Endothelial cell of umbilical vein (primary cell): Measurements from ENCODE around the gene MBD3. TPM values are rescaled to one million over a fixed set of nuclear protein-coding genes. Genes with fewer than 3 reads are reported as not detected.

Experiments used
- BruUV-seq: library from RNA; stranded (reverse); fragments of 400-500 nt; replicated peaks from 2 replicates; lab custom pipeline; 2021; lab: Mats Ljungman, UMichigan
- CTCF ChIA-PET: fragments of 300-600, 350-600 bp; sonication (Branson Sonifier 250); formaldehyde crosslinking; loops from one replicate; lab custom pipeline; 2021; ENCODE audit warnings: antibody characterized with exemption, inconsistent platforms; lab: Charles Lee
- POLR2A ChIA-PET: fragments of 300-600, 350-600 bp; sonication (Branson Sonifier 250); formaldehyde crosslinking; loops from one replicate; lab custom pipeline; 2021; ENCODE audit warnings: antibody characterized with exemption, inconsistent platforms; lab: Charles Lee
- DNase-seq: peaks from one replicate; pipeline ENCODE4 v3.0.0-alpha.2; 2011; ENCODE audit warnings: low read depth, low spot score
- FAIRE-seq: peaks from 2 replicates; lab custom pipeline; 2011; peaks lifted over from hg19 to GRCh38; lab: Jason Lieb, UNC
- H2AFZ ChIP-seq: 2 replicates; pipeline ENCODE4 v1.6.0; 2012; ENCODE audit warnings: low read depth, low read length, control low read depth, inconsistent platforms
- H3K27ac ChIP-seq: 2 replicates; pipeline ENCODE4 v1.5.1; 2011; ENCODE audit warnings: low read depth, mild to moderate bottlenecking, control low read depth, low read length, moderate library complexity; ENCODE audit not compliant: insufficient read depth
- H3K27me3 ChIP-seq, 2 experiments: 2 replicates each; pipeline versions ENCODE4 v1.6.0 to v1.6.1; 2011; ENCODE audit warnings: low read length in 2 of 2, mixed read lengths in 1 of 2; ENCODE audit not compliant: control insufficient read depth in 2 of 2, insufficient read depth in 2 of 2
- H3K36me3 ChIP-seq, 2 experiments: 2 replicates in 1 of 2; 3 replicates in 1 of 2; pipeline ENCODE4 v1.5.1; 2011; ENCODE audit warnings: low read length in 2 of 2, mild to moderate bottlenecking in 1 of 2, moderate library complexity in 1 of 2; ENCODE audit not compliant: control insufficient read depth in 2 of 2, insufficient read depth in 2 of 2; ENCODE audit errors: extremely low read depth in 1 of 2
- H3K4me1 ChIP-seq: 3 replicates; pipeline ENCODE4 v1.5.1; 2011; ENCODE audit warnings: mild to moderate bottlenecking, low read length; ENCODE audit not compliant: control insufficient read depth, insufficient read depth; ENCODE audit errors: extremely low read depth
- H3K4me2 ChIP-seq: 2 replicates; pipeline ENCODE4 v1.6.1; 2011; ENCODE audit warnings: low read length, control low read depth, mixed read lengths; ENCODE audit not compliant: insufficient read depth
- H3K4me3 ChIP-seq, 3 experiments: fragments of 200-600 bp in 1 of 3; sonication (generic), shearing (Covaris generic) in 1 of 3; replicated peaks in 1 of 3; 2 replicates each; pipeline ENCODE4 v1.5.1; 2011 to 2016; ENCODE audit warnings: control low read depth in 3 of 3, low read length in 3 of 3, mild to moderate bottlenecking in 2 of 3, inconsistent platforms in 1 of 3, low read depth in 1 of 3, moderate library complexity in 1 of 3; ENCODE audit not compliant: insufficient read depth in 1 of 3
- H3K79me2 ChIP-seq: 2 replicates; pipeline ENCODE4 v1.6.0; 2012; ENCODE audit warnings: low read length, inconsistent platforms; ENCODE audit not compliant: control insufficient read depth, insufficient read depth
- H3K9ac ChIP-seq: replicated peaks from 2 replicates; pipeline ENCODE3; 2011; ENCODE audit warnings: low read length, control low read depth; ENCODE audit not compliant: insufficient read depth; ENCODE audit errors: extremely low read depth
- H3K9me1 ChIP-seq: replicated peaks from 3 replicates; pipeline ENCODE4 v1.6.0; 2011; ENCODE audit warnings: mild to moderate bottlenecking, low read length; ENCODE audit not compliant: control insufficient read depth, insufficient read depth; ENCODE audit errors: extremely low read depth
- H3K9me3 ChIP-seq: replicated peaks from 2 replicates; pipeline ENCODE4 v1.5.1; 2012; ENCODE audit warnings: low read length, inconsistent platforms; ENCODE audit not compliant: control insufficient read depth, insufficient read depth
- H4K20me1 ChIP-seq: replicated peaks from 2 replicates; pipeline ENCODE3; 2011; ENCODE audit warnings: mild to moderate bottlenecking, low read length; ENCODE audit not compliant: control insufficient read depth, insufficient read depth; ENCODE audit errors: extremely low read depth
- CTCF ChIP-seq, 2 donors: IDR thresholded peaks; 1 replicate in 1 of 2; 2 replicates in 1 of 2; pipeline ENCODE4 v1.5.1; 2011; ENCODE audit warnings: low read length in 2 of 2, mild to moderate bottlenecking in 2 of 2, moderate library complexity in 2 of 2, control low read depth in 1 of 2, inconsistent platforms in 1 of 2, low read depth in 1 of 2; ENCODE audit not compliant: insufficient read depth in 1 of 2; ENCODE audit errors: extremely low read depth in 1 of 2
- EZH2 ChIP-seq: IDR thresholded peaks from 2 replicates; pipeline ENCODE4 v1.6.1; 2012; ENCODE audit warnings: borderline replicate concordance, low read depth, mild to moderate bottlenecking, moderate library complexity, low read length, inconsistent platforms; ENCODE audit not compliant: severe bottlenecking
- FOS ChIP-seq: IDR thresholded peaks from 2 replicates; pipeline ENCODE4 v1.6.1; 2011; ENCODE audit warnings: mild to moderate bottlenecking, low read length, moderate library complexity, borderline replicate concordance; ENCODE audit not compliant: insufficient read depth
- GATA2 ChIP-seq: IDR thresholded peaks from 2 replicates; pipeline ENCODE4 v1.7.0; 2011; ENCODE audit warnings: low read depth, mild to moderate bottlenecking, moderate library complexity, mixed read lengths, low read length; ENCODE audit not compliant: insufficient read length, insufficient read depth
- JUN ChIP-seq: IDR thresholded peaks from 2 replicates; pipeline ENCODE4 v1.6.1; 2011; ENCODE audit warnings: borderline replicate concordance, low read depth; ENCODE audit not compliant: insufficient read length, insufficient read depth
- MAX ChIP-seq: IDR thresholded peaks from 2 replicates; pipeline ENCODE4 v1.6.1; 2011; ENCODE audit not compliant: insufficient read depth, insufficient read length
- MYC ChIP-seq: IDR thresholded peaks from one replicate; pipeline ENCODE4 v1.6.1; 2011; ENCODE audit warnings: mild to moderate bottlenecking, low read depth, low read length
- POLR2A ChIP-seq: IDR thresholded peaks from 2 replicates; pipeline ENCODE4 v1.6.1; 2012; ENCODE audit warnings: low read depth, mild to moderate bottlenecking, control low read depth, low read length
- POLR2AphosphoS5 ChIP-seq: IDR thresholded peaks from 2 replicates; pipeline ENCODE4 v1.6.1; 2012; ENCODE audit warnings: low read depth, mild to moderate bottlenecking, control low read depth, low read length, moderate library complexity; ENCODE audit not compliant: insufficient read depth
- dilution Hi-C: fragments of 300-500 bp; cut with MboI; formaldehyde crosslinking; loops from one replicate; pipeline ENCODE4 v1.15.0; 2019; ENCODE audit warnings: low sequenced_read_pairs; ENCODE audit not compliant: extremely low pct_ligation_motif_present
- intact Hi-C: fragments of 100-400 bp; cut with micrococcal nuclease; formaldehyde crosslinking; loops from one replicate; pipeline ENCODE4 v1.10.0; 2022
- polyA plus RNA-seq, 4 experiments: library from polyadenylated mRNA; depleted of rRNA in 3 of 4; stranded (reverse) in 3 of 4; unstranded in 1 of 4; fragments of >200 nt; gene quantifications; 2 replicates each; pipeline versions ENCODE4 v1.2.1 to v1.2.3, GENCODE V29; 2011 to 2012; ENCODE audit warnings: missing spikeins in 1 of 4
- total RNA-seq: library from RNA; stranded (reverse); gene quantifications from 2 replicates; pipeline ENCODE4 v1.2.3, GENCODE V29; 2021

Gene MBD3
- total and polyA plus RNA-seq, 2 donors (not counting 3 experiments of a cell fraction or from before 2014, with no cell fraction given): 96.8 to 120 TPM

GRCh38 chr19:1575323-1576241 lies 17.1 kb downstream of the MBD3 start:
- H3K9me1 ChIP-seq: no peaks in the 10 kb centered on the region
- no peaks in the 10 kb centered on the region for H3K79me2 ChIP-seq
- H3K4me1 ChIP-seq: no peaks in the 10 kb centered on the region
- no peaks in the 10 kb centered on the region for H4K20me1 ChIP-seq
- H3K27me3 ChIP-seq: no peaks in the 10 kb centered on the region
- intact Hi-C loops (no loop called here), dilution Hi-C loops (no loop called here)
- no peak overlapping the region for H3K4me2 ChIP-seq
- H3K9me3 ChIP-seq: no peaks in the 10 kb centered on the region
- H3K27ac ChIP-seq: no peak overlapping the region
- no peak overlapping the region for H3K9ac ChIP-seq
- FAIRE-seq (no peak), DNase-seq (no peak)
- peaks cover 10 to 29% of the 10 kb centered on the region in 2 experiments for H3K36me3 ChIP-seq
- TF ChIP-seq FOS: no peak
- no peak for TF ChIP-seq POLR2AphosphoS5
- no peak for TF ChIP-seq POLR2A
- no peak for TF ChIP-seq MYC
- no peak for TF ChIP-seq GATA2
- TF ChIP-seq CTCF (IDR thresholded peaks at IDR 0.05; ENCODE audit: extremely low read depth in 1 of 2, insufficient read depth in 1 of 2, low read depth in 1 of 2, low read length in 2 of 2): no peak
- TF ChIP-seq JUN: no peak
- TF ChIP-seq EZH2: no peak
- no peak for TF ChIP-seq MAX
- H3K4me3 ChIP-seq: no peak overlapping the region
- BruUV-seq: no TSS peak
- no peak overlapping the region for H2AFZ ChIP-seq
- CTCF ChIA-PET: no interaction called here
- POLR2A ChIA-PET: no interaction called here
